H1 (cell line): ENCODE results near the gene ESYT2. TPM values are rescaled to one million over a fixed set of nuclear protein-coding genes. Genes with fewer than 3 reads are reported as not detected.

Source experiments
- polyA plus RNA-seq, 7 experiments: library from polyadenylated mRNA; depleted of rRNA in 3 of 7; stranded (reverse) in 5 of 7; unstranded in 2 of 7; fragments of >200 nt in 5 of 7; fragments of 200-250 nt in 2 of 7; gene quantifications; 1 replicate in 5 of 7; 2 replicates in 1 of 7; 4 replicates in 1 of 7; pipeline versions ENCODE4 v1.2.1 to v1.2.3, GENCODE V29; 2011 to 2013; ENCODE audit warnings: missing spikeins in 2 of 7, mixed read lengths in 2 of 7
- total RNA-seq: library from RNA; stranded (reverse); fragmentation: NEBNext Ultra II Directional; extraction: Animal tissue kit (Norgen Biotek cat#: 25700); gene quantifications from 2 replicates; pipeline ENCODE4 v1.2.1, GENCODE V29; 2021
- TF ChIP-seq, protein P1 (sequence below): fragments of 300-600 bp; sonication (generic); IDR thresholded peaks from 2 replicates; pipeline ENCODE4 v1.7.1; 2012; ENCODE audit warnings: low read length, moderate library complexity, mild to moderate bottlenecking, inconsistent platforms; ENCODE audit not compliant: insufficient replicate concordance

Gene ESYT2
- total and polyA plus RNA-seq, 2 of the 8 experiments (the other 6 are each of a cell fraction or from before 2014, with no cell fraction given) = 27.0 to 37.5 TPM

DNA sequence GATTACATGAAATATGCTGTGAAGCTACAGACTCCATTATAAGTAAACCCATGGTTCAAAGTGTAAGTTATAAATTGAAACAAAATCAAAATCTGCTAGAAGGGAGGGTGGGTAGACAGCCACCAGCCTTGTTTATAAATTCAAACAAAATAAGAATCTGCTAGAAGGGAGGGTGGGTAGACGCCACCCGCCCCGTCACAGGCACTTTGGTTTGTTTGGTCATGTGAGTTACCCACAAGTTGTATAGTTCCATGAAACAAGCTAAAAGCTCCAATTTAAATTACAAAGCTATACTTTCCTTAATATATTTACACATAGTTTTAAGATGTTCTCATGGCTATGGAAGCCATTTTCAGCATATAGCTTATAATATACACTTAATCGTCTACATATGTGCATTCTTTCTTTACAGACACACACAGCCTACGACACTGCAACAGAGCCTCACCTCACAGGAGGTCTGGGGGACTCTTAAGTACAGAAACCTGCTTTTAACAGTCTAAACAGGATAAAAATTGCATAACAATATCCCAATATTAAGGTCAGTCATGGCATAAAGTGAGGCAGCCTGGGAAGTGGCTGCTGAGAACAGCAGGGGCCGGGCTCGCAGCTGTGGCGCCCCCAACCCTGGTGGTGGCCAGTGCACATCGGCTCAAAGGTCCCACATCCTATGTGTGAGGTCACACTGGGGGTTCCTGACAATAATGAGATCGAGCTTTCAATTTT, 96.7 kb downstream of the ESYT2 start (continued):
- TF ChIP-seq, protein P1, sequence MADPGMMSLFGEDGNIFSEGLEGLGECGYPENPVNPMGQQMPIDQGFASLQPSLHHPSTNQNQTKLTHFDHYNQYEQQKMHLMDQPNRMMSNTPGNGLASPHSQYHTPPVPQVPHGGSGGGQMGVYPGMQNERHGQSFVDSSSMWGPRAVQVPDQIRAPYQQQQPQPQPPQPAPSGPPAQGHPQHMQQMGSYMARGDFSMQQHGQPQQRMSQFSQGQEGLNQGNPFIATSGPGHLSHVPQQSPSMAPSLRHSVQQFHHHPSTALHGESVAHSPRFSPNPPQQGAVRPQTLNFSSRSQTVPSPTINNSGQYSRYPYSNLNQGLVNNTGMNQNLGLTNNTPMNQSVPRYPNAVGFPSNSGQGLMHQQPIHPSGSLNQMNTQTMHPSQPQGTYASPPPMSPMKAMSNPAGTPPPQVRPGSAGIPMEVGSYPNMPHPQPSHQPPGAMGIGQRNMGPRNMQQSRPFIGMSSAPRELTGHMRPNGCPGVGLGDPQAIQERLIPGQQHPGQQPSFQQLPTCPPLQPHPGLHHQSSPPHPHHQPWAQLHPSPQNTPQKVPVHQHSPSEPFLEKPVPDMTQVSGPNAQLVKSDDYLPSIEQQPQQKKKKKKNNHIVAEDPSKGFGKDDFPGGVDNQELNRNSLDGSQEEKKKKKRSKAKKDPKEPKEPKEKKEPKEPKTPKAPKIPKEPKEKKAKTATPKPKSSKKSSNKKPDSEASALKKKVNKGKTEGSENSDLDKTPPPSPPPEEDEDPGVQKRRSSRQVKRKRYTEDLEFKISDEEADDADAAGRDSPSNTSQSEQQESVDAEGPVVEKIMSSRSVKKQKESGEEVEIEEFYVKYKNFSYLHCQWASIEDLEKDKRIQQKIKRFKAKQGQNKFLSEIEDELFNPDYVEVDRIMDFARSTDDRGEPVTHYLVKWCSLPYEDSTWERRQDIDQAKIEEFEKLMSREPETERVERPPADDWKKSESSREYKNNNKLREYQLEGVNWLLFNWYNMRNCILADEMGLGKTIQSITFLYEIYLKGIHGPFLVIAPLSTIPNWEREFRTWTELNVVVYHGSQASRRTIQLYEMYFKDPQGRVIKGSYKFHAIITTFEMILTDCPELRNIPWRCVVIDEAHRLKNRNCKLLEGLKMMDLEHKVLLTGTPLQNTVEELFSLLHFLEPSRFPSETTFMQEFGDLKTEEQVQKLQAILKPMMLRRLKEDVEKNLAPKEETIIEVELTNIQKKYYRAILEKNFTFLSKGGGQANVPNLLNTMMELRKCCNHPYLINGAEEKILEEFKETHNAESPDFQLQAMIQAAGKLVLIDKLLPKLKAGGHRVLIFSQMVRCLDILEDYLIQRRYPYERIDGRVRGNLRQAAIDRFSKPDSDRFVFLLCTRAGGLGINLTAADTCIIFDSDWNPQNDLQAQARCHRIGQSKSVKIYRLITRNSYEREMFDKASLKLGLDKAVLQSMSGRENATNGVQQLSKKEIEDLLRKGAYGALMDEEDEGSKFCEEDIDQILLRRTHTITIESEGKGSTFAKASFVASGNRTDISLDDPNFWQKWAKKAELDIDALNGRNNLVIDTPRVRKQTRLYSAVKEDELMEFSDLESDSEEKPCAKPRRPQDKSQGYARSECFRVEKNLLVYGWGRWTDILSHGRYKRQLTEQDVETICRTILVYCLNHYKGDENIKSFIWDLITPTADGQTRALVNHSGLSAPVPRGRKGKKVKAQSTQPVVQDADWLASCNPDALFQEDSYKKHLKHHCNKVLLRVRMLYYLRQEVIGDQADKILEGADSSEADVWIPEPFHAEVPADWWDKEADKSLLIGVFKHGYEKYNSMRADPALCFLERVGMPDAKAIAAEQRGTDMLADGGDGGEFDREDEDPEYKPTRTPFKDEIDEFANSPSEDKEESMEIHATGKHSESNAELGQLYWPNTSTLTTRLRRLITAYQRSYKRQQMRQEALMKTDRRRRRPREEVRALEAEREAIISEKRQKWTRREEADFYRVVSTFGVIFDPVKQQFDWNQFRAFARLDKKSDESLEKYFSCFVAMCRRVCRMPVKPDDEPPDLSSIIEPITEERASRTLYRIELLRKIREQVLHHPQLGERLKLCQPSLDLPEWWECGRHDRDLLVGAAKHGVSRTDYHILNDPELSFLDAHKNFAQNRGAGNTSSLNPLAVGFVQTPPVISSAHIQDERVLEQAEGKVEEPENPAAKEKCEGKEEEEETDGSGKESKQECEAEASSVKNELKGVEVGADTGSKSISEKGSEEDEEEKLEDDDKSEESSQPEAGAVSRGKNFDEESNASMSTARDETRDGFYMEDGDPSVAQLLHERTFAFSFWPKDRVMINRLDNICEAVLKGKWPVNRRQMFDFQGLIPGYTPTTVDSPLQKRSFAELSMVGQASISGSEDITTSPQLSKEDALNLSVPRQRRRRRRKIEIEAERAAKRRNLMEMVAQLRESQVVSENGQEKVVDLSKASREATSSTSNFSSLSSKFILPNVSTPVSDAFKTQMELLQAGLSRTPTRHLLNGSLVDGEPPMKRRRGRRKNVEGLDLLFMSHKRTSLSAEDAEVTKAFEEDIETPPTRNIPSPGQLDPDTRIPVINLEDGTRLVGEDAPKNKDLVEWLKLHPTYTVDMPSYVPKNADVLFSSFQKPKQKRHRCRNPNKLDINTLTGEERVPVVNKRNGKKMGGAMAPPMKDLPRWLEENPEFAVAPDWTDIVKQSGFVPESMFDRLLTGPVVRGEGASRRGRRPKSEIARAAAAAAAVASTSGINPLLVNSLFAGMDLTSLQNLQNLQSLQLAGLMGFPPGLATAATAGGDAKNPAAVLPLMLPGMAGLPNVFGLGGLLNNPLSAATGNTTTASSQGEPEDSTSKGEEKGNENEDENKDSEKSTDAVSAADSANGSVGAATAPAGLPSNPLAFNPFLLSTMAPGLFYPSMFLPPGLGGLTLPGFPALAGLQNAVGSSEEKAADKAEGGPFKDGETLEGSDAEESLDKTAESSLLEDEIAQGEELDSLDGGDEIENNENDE = no peak
- TF ChIP-seq, all 59 proteins: peak for 2
